Anterior cingulate cortex (tissue), 58 donors: ENCODE data around the gene KCNG2.

ENCODE experiments used
- DNase-seq, 58 donors: peaks; one replicate each; lab custom pipeline; 2025; lab: John Stamatoyannopoulos, UW

The KCNG2 gene

GRCh38 chr18:79934311-79935097 is 136.8 kb downstream of the KCNG2 start:
- peak in 3 of 58 donors; percentile 26 to 49 (median 43) for DNase-seq

- no peak for DNase-seq
Observed at GRCh38 chr18:79935098-79935480, 137.4 kb downstream of the KCNG2 start.

- DNase-seq: no peak
Observed at GRCh38 chr18:79935499-79935898, 137.8 kb downstream of the KCNG2 start.

- DNase-seq: no peak
Observed at GRCh38 chr18:79935925-79936324, 138.2 kb downstream of the KCNG2 start.

GRCh38 chr18:79936641-79937040 is 138.9 kb downstream of the KCNG2 start:
- no peak for DNase-seq

- DNase-seq: no peak
Observed at GRCh38 chr18:79937103-79937860, 139.5 kb downstream of the KCNG2 start.

- DNase-seq: no peak
Observed at GRCh38 chr18:79938196-79938595, 140.5 kb downstream of the KCNG2 start.

- no peak for DNase-seq
Observed at GRCh38 chr18:79939096-79939495, 141.4 kb downstream of the KCNG2 start.

GRCh38 chr18:79940126-79940813 is 142.5 kb downstream of the KCNG2 start:
- no peak for DNase-seq

- DNase-seq: no peak
Observed at GRCh38 chr18:79940814-79941472, 143.2 kb downstream of the KCNG2 start.

- peak in 5 of 58 donors; percentile 35 to 66 (median 58) for DNase-seq
Observed at GRCh38 chr18:79941473-79942119, 143.9 kb downstream of the KCNG2 start.

- DNase-seq: no peak
Observed at GRCh38 chr18:79942211-79942610, 144.5 kb downstream of the KCNG2 start.

GRCh38 chr18:79942786-79943607 is 145.3 kb downstream of the KCNG2 start:
- DNase-seq: no peak

- no peak for DNase-seq
Observed at GRCh38 chr18:79943608-79944125, 145.9 kb downstream of the KCNG2 start.

- peak in 8 of 58 donors; percentile 15 to 65 (median 51) for DNase-seq
Observed at GRCh38 chr18:79944126-79944731, 146.5 kb downstream of the KCNG2 start.

GRCh38 chr18:79944746-79945117 is 147.0 kb downstream of the KCNG2 start:
- DNase-seq: no peak

- no peak for DNase-seq
Observed at GRCh38 chr18:79945118-79946042, 147.6 kb downstream of the KCNG2 start.
